Measurements from ENCODE around the gene CYP8B1. TPM values are rescaled to one million over a fixed set of nuclear protein-coding genes. Genes with fewer than 3 reads are reported as not detected.

The CYP8B1 gene
- total RNA-seq, 1 donor from 2014 or later: not detected

GRCh38 chr3:42894698-42895579 is 19.3 kb upstream of the CYP8B1 start:
- ChIA-PET POLR2A (no interaction called here), CTCF (no interaction called here)
- Mint-ChIP-seq H3K27ac (no peak overlapping the region), H3K27me3 (peaks cover 21% of the 10 kb centered on the region), H3K4me1 (no peaks in the 10 kb centered on the region), H3K36me3 (ENCODE audit: low read depth) (no peaks in the 10 kb centered on the region), H3K4me3 (no peak overlapping the region), H3K9me3 (no peaks in the 10 kb centered on the region)
- no peak for TF ChIP-seq CTCF (IDR thresholded peaks at IDR 0.05)
- intact Hi-C loops (cut with micrococcal nuclease): no loop called here
- no peak for ATAC-seq (ENCODE audit: low read depth)
- DNase-seq: no peak

DNA sequence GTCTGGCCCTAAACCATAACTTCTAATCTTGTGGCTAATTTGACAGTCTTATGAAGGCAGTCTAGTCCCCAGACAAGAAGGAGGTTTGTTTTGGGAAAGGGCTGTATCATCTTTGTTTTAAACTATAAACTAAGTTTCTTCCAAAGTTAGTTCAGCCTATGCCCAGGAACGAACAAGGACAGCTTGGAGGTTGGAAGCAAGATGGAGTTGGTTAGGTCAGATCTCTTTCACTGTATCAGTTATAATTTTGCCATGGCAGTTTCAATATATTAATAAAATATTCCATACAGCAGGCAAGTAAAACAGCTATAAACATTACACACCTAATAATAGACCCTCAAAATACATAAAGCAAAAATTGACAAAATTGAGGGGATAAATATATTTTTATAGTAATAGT is 17.1 kb upstream of the CYP8B1 start:
- ChIA-PET CTCF (no interaction called here), POLR2A (no interaction called here)
- no peak for ATAC-seq (ENCODE audit: low read depth)
- no peak for DNase-seq
- no peaks in the 10 kb centered on the region for H3K36me3 Mint-ChIP-seq (ENCODE audit: low read depth)
- no peaks in the 10 kb centered on the region for H3K9me3 Mint-ChIP-seq
- H3K27me3 Mint-ChIP-seq: peaks cover 29% of the 10 kb centered on the region
- intact Hi-C loops (cut with micrococcal nuclease): no loop called here
- no peak overlapping the region for H3K27ac Mint-ChIP-seq
- no peak for TF ChIP-seq CTCF (IDR thresholded peaks at IDR 0.05)
- no peaks in the 10 kb centered on the region for H3K4me1 Mint-ChIP-seq
- no peak overlapping the region for H3K4me3 Mint-ChIP-seq

DNA sequence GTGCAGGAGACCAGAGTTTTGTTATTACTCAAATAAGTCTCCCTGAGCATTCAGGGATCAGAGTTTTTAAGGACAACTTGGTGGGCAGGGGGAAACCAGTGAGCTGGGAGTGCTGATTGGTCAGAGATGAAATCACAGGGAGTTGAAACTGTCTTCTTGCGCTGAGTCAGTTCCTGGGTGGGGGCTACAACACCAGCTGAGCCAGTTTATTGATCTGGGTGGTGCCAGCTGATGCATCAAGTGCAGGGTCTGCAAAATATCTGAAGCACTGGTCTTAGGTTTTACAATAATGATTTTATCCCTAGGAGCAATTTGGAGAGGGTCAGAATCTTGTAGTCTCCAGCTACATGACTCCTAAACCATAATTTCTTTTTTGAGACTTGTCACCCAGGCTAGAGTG is 16.5 kb upstream of the CYP8B1 start:
- no peak overlapping the region for H3K27ac Mint-ChIP-seq
- no peak overlapping the region for H3K4me3 Mint-ChIP-seq
- no peaks in the 10 kb centered on the region for H3K9me3 Mint-ChIP-seq
- no peak for DNase-seq
- intact Hi-C loops (cut with micrococcal nuclease): no loop called here
- H3K27me3 Mint-ChIP-seq: peaks cover 33% of the 10 kb centered on the region
- ChIA-PET CTCF (no interaction called here), POLR2A (no interaction called here)
- no peaks in the 10 kb centered on the region for H3K36me3 Mint-ChIP-seq (ENCODE audit: low read depth)
- H3K4me1 Mint-ChIP-seq: no peaks in the 10 kb centered on the region
- ATAC-seq (ENCODE audit: low read depth): no peak
- TF ChIP-seq CTCF (IDR thresholded peaks at IDR 0.05): no peak

GRCh38 chr3:42891042-42891441 is 15.4 kb upstream of the CYP8B1 start:
- Mint-ChIP-seq H3K36me3 (ENCODE audit: low read depth) (no peaks in the 10 kb centered on the region), H3K9me3 (no peaks in the 10 kb centered on the region), H3K4me3 (no peak overlapping the region), H3K27ac (no peak overlapping the region), H3K27me3 (peaks cover 33% of the 10 kb centered on the region), H3K4me1 (no peaks in the 10 kb centered on the region)
- CTCF ChIA-PET: no interaction called here
- intact Hi-C loops (cut with micrococcal nuclease): no loop called here
- ATAC-seq (ENCODE audit: low read depth): no peak
- POLR2A ChIA-PET: no interaction called here
- no peak for DNase-seq
- TF ChIP-seq CTCF (IDR thresholded peaks at IDR 0.05): no peak

DNA sequence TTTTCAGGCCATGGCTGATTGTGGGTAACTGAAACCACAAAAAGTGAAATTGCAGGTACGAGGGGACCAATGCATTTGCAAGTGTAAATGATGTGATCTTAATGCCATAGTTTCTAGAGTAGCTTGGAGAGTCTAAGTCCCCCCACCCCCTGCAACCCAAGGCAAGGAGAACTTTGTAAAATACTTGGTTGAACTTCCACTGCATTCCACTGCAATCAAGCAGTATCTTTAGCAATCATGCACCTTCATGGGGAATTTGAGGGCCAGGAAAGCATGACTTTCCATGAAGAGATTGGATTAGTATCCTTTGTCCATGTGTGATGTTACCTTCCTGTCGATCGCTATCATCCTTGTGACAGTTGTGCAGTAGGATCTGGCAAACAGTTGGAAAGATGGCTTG is 11.4 kb upstream of the CYP8B1 start:
- H3K36me3 Mint-ChIP-seq (ENCODE audit: low read depth): no peaks in the 10 kb centered on the region
- peaks cover 27% of the 10 kb centered on the region for H3K27me3 Mint-ChIP-seq
- intact Hi-C loops (cut with micrococcal nuclease): no loop called here
- no peak overlapping the region for H3K4me3 Mint-ChIP-seq
- H3K9me3 Mint-ChIP-seq: no peaks in the 10 kb centered on the region
- TF ChIP-seq CTCF (IDR thresholded peaks at IDR 0.05): no peak
- H3K27ac Mint-ChIP-seq: no peak overlapping the region
- ChIA-PET POLR2A (no interaction called here), CTCF (no interaction called here)
- H3K4me1 Mint-ChIP-seq: no peaks in the 10 kb centered on the region
- ATAC-seq (ENCODE audit: low read depth) (no peak), DNase-seq (no peak)
